Right renal pelvis (tissue), 4 donors: ENCODE results near the gene GRAP2. TPM values are rescaled to one million over a fixed set of nuclear protein-coding genes. Genes with fewer than 3 reads are reported as not detected.
"Not testable (repeated sequence)": the region's sequence is repeated elsewhere in the genome, so short reads cannot be mapped to it uniquely, and the experiment has no call there.

Source experiments
- DNase-seq, 4 donors: peaks; one replicate each; pipeline ENCODE4 v3.0.0-alpha.2; 2013; ENCODE audit warnings: low read depth in 4 of 4, low spot score in 3 of 4, missing footprints in 1 of 4
- polyA plus RNA-seq, 4 donors: library from polyadenylated mRNA; unstranded; fragments of 120-200 nt; gene quantifications; one replicate each; pipeline ENCODE4 v1.2.1, GENCODE V29; 2013; ENCODE audit not compliant: insufficient read length in 4 of 4

GRAP2 gene
- polyA plus RNA-seq, 4 donors = 0.68 to 2.6 (median 1.0) TPM

DNA sequence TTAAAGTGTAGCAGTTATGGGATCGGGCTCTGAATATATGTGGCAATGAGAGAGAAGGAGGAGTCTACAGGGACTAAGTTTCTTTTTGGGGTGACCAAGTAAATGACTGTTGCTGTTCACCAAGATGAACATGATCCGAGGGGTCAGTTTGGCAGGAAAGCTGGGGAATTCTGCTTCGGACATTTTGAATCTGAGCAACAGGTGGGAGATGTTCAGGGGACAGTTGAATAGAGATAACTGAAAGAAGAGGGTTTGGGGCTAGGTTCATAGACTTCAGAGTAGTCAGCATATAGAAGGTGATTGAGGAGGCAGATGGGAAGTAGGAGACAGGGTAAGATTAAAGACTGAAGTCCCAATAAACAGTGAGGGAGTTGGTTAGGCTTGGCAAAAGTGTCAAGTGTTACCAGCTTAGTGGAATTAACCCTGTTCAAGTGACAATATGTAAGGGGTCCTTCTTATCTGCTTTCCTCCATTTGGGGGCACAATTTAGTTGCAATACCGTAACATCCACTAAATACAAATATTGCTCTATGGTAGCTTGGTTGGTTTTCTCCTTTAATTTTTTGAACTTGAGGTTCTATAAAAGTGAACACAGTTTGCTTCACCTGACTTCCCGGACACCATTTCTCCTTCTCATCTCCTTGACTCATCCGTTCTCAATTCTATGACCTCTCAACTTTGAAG is 4.4 kb upstream of the GRAP2 start:
- no peak for DNase-seq

DNA sequence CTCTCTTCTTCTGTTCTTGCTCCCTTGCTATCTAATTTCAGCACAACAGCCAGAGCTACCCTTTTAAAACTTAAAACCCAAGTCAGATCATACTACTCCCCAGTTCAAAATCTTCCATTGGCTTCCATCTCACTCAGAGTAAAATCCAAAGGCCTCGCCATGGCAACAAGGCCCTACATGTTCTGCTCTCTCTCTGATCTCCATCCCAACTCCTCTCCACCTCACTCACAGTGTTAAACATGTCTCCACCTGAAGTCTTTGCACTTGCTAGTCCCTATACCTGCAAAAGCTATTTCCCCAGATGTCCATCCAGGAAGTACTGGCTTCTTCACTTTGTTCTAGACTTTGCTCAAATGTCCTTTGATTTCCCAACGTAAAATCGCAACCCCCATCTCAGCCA is 3.0 kb upstream of the GRAP2 start:
- no peak for DNase-seq

DNA sequence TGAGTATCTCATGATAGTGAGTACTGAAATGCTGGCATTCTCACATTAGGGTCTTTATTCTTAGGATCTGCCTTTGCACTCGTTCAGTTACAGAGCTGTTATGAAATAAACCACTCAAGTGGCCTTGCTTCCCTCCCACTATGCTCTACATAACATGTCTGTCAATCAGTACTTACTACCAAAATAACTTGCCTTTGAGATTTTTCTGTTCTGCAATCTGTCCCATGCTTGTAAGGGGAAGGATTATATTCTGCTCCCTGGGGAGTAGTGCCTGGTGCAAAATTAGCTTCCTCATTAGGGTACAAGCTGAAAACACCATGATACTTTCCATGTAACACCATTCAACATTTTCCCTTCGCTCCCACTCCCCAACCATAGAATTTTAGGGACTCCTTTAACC is 1.9 kb upstream of the GRAP2 start:
- no peak for DNase-seq

DNA sequence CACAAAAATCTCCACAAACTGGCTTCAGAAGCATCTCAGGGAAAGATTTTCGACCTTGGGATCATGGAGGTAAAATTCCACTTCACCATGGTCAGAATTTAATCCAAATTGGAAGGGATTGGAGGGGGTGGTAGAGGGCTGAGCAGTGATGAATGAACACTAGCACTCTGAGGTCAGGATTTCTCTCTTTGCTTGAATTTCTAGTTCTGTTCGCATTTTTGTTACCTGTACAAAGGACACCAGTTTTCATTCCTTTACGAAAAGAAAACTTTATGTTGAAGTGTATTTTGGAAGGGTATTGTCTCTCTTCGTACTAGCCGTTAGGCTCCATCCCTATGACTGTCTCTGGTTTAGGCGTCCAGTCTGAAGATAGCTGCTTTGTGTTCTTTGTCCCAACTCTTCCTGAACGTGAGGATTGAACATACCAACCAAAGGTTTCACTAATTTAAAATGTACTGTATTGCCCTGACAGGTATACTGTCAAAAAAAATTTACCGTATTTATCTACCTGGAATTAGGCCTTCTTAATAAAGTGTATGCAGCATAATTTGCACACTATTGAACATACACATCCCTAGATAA is 772 bp downstream of the GRAP2 start:
- DNase-seq = no peak

DNA sequence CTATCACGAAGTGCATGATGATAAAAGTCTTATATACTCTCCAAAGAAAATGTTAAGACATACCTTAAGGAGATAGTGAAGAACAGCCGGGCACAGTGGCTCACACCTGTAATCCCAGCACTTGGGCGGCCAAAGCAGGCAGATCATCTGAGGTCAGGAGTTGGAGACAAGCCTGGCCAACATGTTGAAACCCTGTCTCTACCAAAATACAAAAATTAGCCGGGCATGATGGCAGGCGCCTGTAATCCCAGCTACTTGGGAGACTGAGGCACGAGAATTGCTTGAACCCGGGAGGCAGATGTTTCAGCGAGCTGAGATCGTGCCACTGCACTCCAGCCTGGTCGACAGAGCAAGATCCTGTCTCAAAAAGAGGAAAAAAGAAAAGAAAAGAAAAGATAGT is 3.1 kb downstream of the GRAP2 start:
- not testable (repeated sequence) for DNase-seq

DNA sequence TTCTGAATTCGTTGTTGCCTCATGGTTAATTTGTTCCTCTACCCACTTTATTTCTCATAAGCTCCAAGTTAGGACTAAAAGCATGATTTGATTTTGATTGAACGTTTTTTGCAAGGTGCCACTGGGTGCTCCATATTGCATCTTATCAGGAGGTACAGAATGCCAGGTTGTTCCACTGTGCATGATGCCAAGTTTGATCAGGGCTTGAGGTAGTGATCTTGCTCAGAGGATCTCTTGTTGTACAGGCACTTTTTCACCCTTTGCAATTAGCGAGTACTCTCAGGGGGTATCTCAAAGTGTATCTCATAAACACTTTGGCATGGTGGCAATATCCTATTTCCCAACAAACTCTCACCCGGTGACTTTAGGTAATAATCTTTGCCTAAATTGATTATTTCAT is 4.0 kb downstream of the GRAP2 start:
- no peak for DNase-seq

DNA sequence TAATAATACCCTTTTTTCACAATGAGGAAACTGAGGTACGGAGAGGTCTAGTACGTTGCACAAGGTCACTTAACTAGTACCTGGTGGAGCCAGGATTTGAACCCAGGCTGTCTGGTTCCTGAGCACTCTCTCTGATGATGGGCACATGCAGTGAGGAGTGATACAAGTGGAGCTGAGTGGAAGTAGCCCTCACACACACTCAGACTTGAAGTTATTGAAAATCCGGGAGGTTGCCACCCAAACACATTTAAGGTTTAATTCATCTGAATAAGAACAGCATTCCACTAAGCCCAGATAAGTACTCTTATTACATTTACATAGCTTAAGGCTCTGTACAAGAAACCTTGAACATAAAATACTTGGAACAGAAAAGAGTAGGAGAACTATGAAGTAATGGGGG is 4.8 kb downstream of the GRAP2 start:
- DNase-seq = no peak

DNA sequence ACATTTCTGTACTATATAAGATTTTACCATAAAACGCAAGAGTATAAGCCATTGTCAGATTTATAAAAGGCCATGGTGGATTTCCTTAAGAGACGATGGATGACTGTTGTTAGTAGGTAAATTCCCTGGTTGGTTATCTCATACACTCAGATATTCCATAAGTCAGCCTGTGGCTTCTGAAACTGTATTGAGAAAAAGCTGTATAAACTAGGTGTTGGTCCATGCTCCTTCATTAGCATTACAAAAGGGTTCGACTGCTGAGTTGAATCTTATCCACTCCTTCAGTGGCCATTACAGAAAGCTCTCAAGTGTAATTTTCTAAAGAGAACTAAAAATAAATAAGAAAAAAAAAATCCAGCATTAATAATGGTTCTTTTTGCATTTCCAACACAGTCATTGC is 5.3 kb downstream of the GRAP2 start:
- DNase-seq = no peak

DNA sequence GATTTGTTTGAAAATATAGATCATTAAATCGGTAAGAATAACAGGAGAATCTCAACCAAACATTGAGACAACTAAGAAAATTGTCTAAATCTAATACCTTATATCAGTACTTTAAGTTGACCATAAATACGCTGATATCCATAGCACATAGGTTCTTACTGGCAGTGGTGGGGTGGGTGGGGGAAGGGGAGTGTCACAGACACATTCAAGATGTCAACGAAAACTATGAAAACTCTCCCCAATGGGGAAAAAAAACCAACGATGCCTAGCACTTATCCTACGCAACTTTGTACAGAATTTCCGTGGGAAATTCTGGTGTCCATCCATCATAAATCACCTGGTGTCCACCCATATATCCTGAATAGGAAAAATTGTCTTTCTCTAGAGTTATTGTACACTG is 6.2 kb downstream of the GRAP2 start:
- no peak for DNase-seq

DNA sequence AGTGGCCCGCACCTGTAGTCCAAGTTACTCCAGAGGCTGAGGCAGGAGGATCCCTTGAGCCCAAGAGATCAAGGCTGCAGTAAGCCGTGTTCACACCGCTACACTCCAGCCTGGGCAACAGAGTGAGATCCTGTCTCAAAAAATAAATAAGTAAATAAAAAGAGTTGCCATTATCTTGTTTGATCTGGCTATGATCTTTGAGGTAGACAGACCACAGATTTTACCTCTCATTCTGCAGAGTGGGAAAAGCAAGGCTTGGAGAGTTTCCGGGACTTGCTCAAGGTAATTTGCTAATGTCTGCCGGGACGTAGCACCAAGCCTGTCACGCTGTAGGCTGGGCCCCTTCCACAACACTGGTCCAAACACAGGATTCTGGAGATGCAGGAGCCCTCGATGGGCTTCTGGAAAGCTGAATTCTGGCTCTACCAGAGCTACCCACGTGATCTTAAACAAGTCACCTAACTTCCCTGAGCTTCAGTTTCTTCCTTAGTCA is 6.8 kb downstream of the GRAP2 start:
- no peak for DNase-seq

DNA sequence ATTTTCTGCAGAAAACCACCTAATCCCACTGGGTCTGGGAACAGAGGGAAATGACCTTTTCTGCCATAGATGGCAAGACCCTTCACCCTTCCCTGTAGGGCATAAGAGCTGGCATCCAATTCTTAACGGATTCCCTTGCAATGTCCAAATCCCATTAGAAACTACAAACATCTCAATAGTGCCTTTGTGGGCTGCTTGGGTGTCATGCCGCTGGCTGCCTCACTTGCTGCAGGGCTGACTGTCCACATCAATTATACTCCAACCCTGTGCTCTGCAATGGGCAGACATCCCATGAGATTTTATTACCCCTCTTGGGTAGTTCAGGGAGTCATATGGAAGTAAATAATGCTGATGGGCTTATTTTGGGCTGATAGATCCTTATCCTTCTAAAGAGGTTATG is 7.3 kb downstream of the GRAP2 start:
- no peak for DNase-seq

DNA sequence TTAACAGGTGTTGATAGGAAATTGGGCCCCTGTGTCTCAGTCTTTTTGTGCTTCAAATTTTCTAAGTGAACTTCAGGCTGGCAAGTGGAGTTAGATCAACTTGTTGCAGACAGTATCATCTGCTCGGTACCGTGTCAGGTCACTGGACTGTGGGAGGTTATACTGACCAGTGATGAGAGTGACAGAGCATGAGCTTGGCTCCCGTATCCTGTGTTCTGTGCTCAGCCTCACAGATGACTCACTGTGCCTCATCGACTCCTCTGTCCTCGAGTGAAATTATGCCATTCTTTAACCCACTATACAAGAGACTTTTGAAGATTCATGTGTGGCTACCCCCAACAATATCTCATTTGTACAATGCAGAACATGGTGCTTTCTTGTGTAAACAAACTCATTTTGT is 7.9 kb downstream of the GRAP2 start:
- DNase-seq = no peak

DNA sequence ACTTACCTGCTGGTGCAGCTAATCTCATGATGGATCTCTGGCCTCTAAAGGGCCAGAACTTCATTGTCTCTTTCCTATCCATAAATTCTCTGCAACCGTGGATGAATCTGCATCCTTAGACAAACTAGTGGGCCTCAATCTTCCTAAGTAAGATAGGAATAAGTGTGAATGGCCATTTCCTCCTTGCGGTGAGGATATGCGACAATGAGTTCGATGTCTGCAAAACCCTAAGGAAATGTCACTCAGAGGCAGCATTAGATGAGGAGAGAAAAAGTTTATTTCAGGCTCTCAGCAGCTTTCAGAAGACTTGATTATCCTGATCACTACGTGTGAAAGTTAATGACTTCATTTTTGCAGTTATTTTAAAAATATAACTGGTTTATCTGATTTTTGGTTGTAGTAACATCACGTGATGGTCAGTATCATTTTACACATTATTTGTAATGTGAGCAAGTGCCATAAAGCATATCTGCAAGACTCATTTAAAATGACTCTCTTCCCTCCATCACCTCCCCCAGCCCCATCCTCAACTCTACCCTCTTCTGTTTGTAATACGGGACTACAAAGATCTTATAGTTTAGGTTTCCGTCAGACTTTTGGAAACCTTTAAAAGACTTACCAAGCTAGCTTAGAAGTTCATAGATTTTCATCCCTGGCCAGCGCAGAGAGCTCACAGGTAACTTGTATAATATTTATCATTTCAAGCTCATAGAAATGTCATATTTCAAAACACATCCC is 10.2 kb downstream of the GRAP2 start:
- DNase-seq = no peak

DNA sequence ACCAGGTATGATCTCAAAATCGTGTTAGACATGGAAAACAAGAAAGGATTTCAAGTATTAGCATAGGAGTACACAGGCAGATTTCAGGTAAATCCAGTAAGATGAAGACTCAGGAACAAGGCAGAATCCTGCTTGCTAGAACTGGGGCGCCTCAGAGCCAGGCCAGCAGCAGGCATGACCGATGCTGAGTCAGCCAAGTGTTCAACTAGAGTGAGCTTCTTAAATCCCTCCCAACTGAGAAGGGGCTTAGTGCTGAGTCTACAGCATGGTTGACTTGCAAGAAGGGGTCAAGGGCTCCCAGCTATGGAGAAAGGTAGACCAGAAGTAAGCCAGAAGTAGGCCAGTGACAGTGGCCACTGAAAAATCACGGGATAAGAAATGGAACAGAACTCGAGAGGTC is 12.4 kb downstream of the GRAP2 start:
- DNase-seq = no peak

DNA sequence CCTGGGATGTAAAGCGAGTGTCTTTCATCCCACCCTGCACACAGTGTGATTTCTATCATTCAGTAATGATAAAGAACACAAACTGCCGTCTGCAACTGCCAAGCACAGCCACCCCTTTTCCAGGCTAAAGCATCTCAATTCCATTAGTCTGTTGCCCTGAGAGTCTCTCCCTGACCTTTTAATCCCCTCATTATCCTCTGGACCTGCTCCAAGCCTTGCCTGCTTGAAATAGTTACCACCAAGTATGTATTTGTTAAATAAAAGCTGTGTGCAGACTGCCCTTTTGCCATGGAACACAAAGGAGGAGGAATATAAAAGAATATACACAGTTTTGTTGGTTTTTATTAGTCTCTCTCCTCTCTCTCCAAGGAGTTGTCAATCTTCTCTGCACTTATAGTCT is 13.0 kb downstream of the GRAP2 start:
- DNase-seq = no peak

DNA sequence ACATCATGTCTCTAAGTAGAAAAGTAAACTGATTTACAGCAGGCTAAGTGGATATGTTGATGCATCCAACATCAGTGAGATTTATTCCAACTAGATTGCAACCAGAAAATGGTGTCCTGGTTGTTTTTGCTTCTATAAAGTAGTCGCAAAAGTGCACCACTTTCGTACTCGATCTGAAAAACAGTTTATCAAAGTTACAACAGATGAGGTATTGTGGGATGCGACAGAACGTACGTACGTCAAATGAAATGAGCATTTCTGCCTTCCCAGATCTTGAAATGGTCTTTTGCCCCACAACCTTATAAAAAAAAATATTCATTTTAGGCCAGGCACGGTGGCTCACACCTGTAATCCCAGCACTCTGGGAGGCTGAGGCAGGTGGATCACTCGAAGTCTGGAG is 13.7 kb downstream of the GRAP2 start:
- no peak for DNase-seq

DNA sequence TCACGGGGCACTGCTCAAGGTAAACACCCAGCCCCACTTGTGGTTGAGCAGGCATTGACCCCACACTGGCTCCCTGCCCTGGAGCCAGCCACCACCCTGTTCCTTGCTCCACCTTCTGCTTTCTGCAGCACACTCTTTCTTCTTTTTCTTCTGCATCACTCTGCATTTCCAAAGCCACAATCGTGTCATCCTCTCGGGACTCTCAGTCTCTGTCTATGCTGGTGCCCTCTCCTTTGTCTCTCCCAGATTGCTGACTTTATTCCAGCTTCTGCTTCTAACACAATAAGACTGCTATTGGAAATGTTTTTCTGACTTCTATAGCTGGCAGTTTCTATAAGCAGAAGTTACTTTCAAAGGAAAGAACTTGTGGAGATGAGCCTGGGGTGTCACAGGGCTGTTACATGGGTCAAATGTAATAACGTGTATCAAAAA is 14.4 kb downstream of the GRAP2 start:
- no peak for DNase-seq

DNA sequence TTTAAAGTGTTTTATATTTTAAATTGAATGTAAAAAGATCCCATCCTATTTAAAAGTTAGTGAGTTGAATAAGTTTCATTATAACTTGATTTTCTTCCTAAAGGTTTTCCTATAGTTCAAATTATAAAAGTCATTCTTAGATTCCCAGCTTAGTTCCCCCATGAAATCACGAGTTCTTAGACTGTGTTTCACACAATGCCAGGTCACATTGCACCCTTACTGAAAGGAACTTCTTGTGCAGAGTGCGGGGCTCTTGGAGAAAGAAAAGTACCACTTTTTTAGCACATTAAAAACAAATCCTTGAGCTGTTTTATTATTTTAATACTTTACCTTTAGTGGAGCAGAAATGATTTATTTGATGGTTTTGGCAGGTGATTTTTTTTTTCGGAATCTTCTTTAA is 15.6 kb downstream of the GRAP2 start:
- DNase-seq = no peak

DNA sequence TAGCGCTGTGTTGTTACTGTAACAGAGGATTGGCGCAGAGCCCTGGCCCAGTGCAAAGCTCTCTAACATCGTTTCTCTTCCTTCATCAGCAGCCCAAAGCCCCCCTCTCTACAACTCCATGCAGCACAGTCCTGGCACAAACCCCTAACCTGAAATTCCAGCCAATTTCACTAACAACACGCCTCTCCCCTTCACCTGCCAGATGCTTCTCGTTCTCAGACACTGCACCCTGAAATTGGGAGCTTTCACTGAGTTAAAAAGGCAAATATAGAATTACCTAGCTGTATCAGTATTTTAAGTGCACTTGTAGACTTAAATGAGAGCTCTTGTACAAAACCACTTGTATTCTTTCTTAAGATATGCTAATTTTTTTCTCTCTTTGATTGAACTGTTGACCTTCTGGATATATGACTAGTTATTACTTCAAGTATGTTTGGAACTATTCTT is 16.3 kb downstream of the GRAP2 start:
- no peak for DNase-seq

DNA sequence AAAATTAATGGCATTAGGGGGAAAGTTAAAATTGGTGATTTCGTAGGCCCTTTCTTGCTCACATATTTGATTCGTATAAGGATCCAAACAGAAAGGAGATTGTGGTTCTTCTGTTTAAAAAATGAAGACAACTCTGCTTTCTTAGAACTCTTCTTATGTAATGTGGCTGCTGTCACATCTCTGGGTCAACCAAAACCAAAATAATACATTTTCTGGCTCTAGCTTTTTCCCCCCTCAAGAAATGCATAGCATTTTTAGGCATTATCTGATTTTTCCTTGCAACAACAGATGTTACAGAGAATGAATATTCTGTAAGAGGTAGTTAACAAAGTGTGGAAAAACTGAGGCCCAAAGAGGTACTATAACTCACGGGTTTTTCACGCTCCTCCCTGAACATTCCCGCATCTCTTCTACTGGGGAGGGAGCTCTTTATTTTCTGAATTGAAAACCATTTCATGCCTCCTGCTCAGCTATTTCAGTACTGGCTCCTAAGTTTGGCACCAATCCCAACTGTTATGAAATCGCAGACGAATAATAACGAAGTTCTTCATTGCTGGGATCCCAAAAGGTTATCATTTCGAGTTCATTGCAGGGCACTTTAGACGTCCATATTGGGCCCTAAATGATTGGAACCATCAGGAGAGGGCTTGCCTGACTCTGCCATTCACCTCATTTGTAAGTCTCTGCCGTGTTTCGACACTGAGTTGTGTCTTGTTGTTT is 17.1 kb downstream of the GRAP2 start:
- no peak for DNase-seq

DNA sequence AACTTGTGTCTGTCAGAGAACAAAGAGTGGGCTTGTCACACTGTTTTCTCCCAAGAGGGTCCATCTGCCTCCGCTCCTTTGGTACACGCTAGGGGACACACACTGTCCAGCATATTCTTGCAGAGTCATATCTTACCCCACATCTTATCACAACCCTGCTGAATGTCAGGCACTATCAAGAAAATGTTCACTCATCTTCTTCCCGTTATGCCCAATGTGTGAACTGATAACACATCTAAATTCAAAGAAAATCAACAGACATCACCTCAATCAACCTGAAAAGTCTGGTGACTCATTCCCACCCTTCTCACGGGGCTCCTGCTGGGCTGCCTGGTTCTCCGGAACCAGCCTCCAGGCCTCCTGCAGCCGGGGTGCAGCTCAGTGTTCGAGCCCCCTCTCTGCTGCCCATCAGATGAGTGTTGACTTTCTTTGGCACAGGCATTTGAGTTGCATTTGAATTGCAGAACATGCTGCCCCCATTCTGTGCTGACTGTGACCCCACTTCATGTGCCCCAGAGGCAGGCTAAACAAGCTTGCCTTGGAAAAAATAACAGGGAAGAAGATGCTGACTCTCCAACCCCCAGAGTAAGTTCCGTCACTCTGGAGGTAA is 19.4 kb downstream of the GRAP2 start:
- no peak for DNase-seq
